ENCODE data around the gene KEAP1. TPM values are rescaled to one million over a fixed set of nuclear protein-coding genes. Genes with fewer than 3 reads are reported as not detected.
A peak's percentile ranks its signal among the peaks of the same experiment; 100 is the strongest.

The KEAP1 gene
- total RNA-seq, 1 donor from 2014 or later = 59.5 TPM

- peak; percentile 53 for DNase-seq (ENCODE audit: low read depth)
- Histone ChIP-seq H3K27me3 (ENCODE audit: control insufficient read depth, insufficient read depth, low read length) (no peaks in the 10 kb centered on the region), H3K36me3 (ENCODE audit: control insufficient read depth, insufficient read depth, low read length) (peaks cover 5% of the 10 kb centered on the region), H3K4me3 (ENCODE audit: low read depth, low read length) (no peak overlapping the region)
- no peak for TF ChIP-seq CTCF (IDR thresholded peaks at IDR 0.05; ENCODE audit: insufficient read depth, low read length, severe bottlenecking)
- no peak for FAIRE-seq
These were observed 5.6 kb upstream of the KEAP1 start for GRCh38 chr19:10508707-10509106.

GRCh38 chr19:10508036-10508435, 4.9 kb upstream of the KEAP1 start:
- Histone ChIP-seq H3K4me3 (ENCODE audit: low read depth, low read length) (no peak overlapping the region), H3K36me3 (ENCODE audit: control insufficient read depth, insufficient read depth, low read length) (peaks cover under 1% of the 10 kb centered on the region), H3K27me3 (ENCODE audit: control insufficient read depth, insufficient read depth, low read length) (no peaks in the 10 kb centered on the region)
- DNase-seq (ENCODE audit: low read depth) (no peak), FAIRE-seq (no peak)
- TF ChIP-seq CTCF (IDR thresholded peaks at IDR 0.05; ENCODE audit: insufficient read depth, low read length, severe bottlenecking) = no peak

- peak; percentile 89 for TF ChIP-seq CTCF (IDR thresholded peaks at IDR 0.05; ENCODE audit: insufficient read depth, low read length, severe bottlenecking)
- FAIRE-seq (no peak), DNase-seq (ENCODE audit: low read depth) (peak; percentile 61)
- Histone ChIP-seq H3K36me3 (ENCODE audit: control insufficient read depth, insufficient read depth, low read length) (no peaks in the 10 kb centered on the region), H3K27me3 (ENCODE audit: control insufficient read depth, insufficient read depth, low read length) (no peaks in the 10 kb centered on the region), H3K4me3 (ENCODE audit: low read depth, low read length) (no peak overlapping the region)
These were observed 2.5 kb upstream of the KEAP1 start for GRCh38 chr19:10505583-10506229.

GRCh38 chr19:10502524-10503001, 593 bp downstream of the KEAP1 start:
- FAIRE-seq = no peak
- Histone ChIP-seq H3K4me3 (ENCODE audit: low read depth, low read length) (peak overlapping the region; percentile 95), H3K36me3 (ENCODE audit: control insufficient read depth, insufficient read depth, low read length) (peaks cover 6% of the 10 kb centered on the region), H3K27me3 (ENCODE audit: control insufficient read depth, insufficient read depth, low read length) (no peaks in the 10 kb centered on the region)
- peak; percentile 13 for TF ChIP-seq CTCF (IDR thresholded peaks at IDR 0.05; ENCODE audit: insufficient read depth, low read length, severe bottlenecking)
- peak; percentile 47 for DNase-seq (ENCODE audit: low read depth)

GRCh38 chr19:10501971-10502523, 1.1 kb downstream of the KEAP1 start:
- DNase-seq (ENCODE audit: low read depth) = no peak
- no peak for FAIRE-seq

More at GRCh38 chr19:10501971-10502523, 1.1 kb downstream of the KEAP1 start:
- TF ChIP-seq CTCF (IDR thresholded peaks at IDR 0.05; ENCODE audit: insufficient read depth, low read length, severe bottlenecking) = no peak
- Histone ChIP-seq H3K4me3 (ENCODE audit: low read depth, low read length) (peak overlapping the region; percentile 95), H3K36me3 (ENCODE audit: control insufficient read depth, insufficient read depth, low read length) (peaks cover 9% of the 10 kb centered on the region), H3K27me3 (ENCODE audit: control insufficient read depth, insufficient read depth, low read length) (no peaks in the 10 kb centered on the region)
